A549 (cell line): Measurements from ENCODE around the gene ERCC6L.

ENCODE experiments used
- CHD2 ChIP-seq: fragments of 150-350 bp; IDR thresholded peaks from 2 replicates; pipeline ENCODE4 v1.6.1; 2014; ENCODE audit warnings: low read length; ENCODE audit not compliant: partially characterized antibody
- CTCF ChIP-seq: fragments of >200 bp; sonication (Bioruptor Twin); formaldehyde crosslinking; IDR thresholded peaks from 3 replicates; pipeline ENCODE4 v1.5.1; 2016
- ESRRA ChIP-seq: fragments of 150-350 bp; IDR thresholded peaks from 2 replicates; pipeline ENCODE4 v1.6.1; 2014; ENCODE audit warnings: mild to moderate bottlenecking, low read length, borderline replicate concordance
- POLR2A ChIP-seq: IDR thresholded peaks from 2 replicates; pipeline ENCODE4 v1.6.1; 2012; ENCODE audit warnings: mild to moderate bottlenecking, low read length
- RCOR1 ChIP-seq: fragments of 150-350 bp; IDR thresholded peaks from 2 replicates; pipeline ENCODE4 v1.6.1; 2014; ENCODE audit warnings: antibody characterized with exemption, low read length, low read depth
- SREBF2 ChIP-seq: fragments of 450-650 bp; IDR thresholded peaks from 2 replicates; pipeline ENCODE4 v1.6.1; 2014; ENCODE audit warnings: mild to moderate bottlenecking, moderate library complexity

GRCh38 chrX:72282302-72282701, 43.5 kb upstream of the ERCC6L start:
- no peak for TF ChIP-seq POLR2A
- TF ChIP-seq CTCF, result no peak
- TF ChIP-seq CHD2, result no peak
- no peak for TF ChIP-seq RCOR1
- no peak for TF ChIP-seq SREBF2
- no peak for TF ChIP-seq ESRRA
